Cardiac fibroblast (primary cell): ENCODE measurements around the gene PCBD2.
A peak's percentile ranks its signal among the peaks of the same experiment; 100 is the strongest.
"Not testable (repeated sequence)": the region's sequence is repeated elsewhere in the genome, so short reads cannot be mapped to it uniquely, and the experiment has no call there.

Experiments
- DNase-seq, 2 donors: peaks; one replicate each; pipeline versions ENCODE4 v3.0.0 to v3.0.0-alpha.2; 2010; ENCODE audit warnings: low read depth in 2 of 2
- H3K4me3 ChIP-seq, 2 donors: replicated peaks in 1 of 2; 1 replicate in 1 of 2; 2 replicates in 1 of 2; pipeline ENCODE4 v1.5.1; 2011; ENCODE audit warnings: low read depth in 2 of 2, low read length in 2 of 2, mild to moderate bottlenecking in 2 of 2, moderate library complexity in 1 of 2
- TF ChIP-seq, protein P1 (sequence below): IDR thresholded peaks from one replicate; pipeline ENCODE4 v1.5.1; 2011; ENCODE audit warnings: low read depth, mild to moderate bottlenecking, low read length, inconsistent platforms

The PCBD2 gene

DNA sequence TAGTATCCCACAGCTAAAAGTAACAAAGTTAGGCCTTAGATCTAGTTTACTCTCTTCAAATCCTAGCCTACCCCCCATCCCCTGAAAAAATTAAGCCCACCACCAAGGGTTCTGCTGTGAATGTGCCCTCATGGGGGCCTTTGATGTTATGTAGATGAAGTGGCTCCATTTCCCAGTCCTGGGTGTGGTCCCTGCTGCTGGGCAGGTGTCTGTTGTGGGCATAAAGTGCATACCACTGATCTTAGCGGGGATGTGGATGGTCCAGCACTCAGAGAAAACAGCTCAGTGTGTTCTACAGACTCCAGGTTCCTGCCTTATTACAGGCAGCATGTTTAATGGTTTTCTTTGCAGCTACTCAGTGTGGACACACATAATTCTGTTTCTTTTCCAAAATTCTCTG, 1.9 kb downstream of the PCBD2 start:
- DNase-seq, result no peak
- TF ChIP-seq, protein P1, sequence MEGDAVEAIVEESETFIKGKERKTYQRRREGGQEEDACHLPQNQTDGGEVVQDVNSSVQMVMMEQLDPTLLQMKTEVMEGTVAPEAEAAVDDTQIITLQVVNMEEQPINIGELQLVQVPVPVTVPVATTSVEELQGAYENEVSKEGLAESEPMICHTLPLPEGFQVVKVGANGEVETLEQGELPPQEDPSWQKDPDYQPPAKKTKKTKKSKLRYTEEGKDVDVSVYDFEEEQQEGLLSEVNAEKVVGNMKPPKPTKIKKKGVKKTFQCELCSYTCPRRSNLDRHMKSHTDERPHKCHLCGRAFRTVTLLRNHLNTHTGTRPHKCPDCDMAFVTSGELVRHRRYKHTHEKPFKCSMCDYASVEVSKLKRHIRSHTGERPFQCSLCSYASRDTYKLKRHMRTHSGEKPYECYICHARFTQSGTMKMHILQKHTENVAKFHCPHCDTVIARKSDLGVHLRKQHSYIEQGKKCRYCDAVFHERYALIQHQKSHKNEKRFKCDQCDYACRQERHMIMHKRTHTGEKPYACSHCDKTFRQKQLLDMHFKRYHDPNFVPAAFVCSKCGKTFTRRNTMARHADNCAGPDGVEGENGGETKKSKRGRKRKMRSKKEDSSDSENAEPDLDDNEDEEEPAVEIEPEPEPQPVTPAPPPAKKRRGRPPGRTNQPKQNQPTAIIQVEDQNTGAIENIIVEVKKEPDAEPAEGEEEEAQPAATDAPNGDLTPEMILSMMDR, result no peak
- H3K4me3 ChIP-seq, result no peak overlapping the region

GRCh38 chr5:134910752-134911151, 5.8 kb downstream of the PCBD2 start:
- DNase-seq, H3K4me3 ChIP-seq: not testable (repeated sequence)

- DNase-seq, result no peak
- TF ChIP-seq, protein P1, result no peak
- no peak overlapping the region for H3K4me3 ChIP-seq
Measured at GRCh38 chr5:134911285-134912206, 6.6 kb downstream of the PCBD2 start.

- no peak overlapping the region for H3K4me3 ChIP-seq
- TF ChIP-seq, protein P1, result no peak
- no peak for DNase-seq
Measured at GRCh38 chr5:134913254-134913653, 8.3 kb downstream of the PCBD2 start.

DNA sequence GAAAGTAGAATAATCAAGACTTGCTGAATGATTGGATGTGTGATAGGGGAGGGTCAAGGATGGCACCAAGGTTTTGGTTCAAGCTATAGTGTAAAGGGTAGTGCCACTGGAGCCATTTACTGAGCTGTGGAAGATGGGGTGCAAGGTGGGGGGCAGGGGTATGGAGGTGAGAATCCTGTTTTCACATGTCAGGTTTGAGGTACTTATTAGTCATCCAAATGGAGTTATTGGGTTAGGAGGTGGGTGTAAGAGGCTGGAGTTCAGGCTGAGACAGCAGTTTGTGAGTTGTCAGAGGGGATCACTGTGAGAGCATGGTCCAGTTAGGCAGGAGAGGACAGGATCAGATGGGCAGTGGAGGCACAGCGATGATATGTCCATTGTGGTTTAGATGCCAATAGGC, 8.9 kb downstream of the PCBD2 start:
- TF ChIP-seq, protein P1, result no peak
- DNase-seq, result no peak
- no peak overlapping the region for H3K4me3 ChIP-seq

GRCh38 chr5:134917070-134917815, 12.3 kb downstream of the PCBD2 start:
- TF ChIP-seq, protein P1, result peak; percentile 20
- DNase-seq, result no peak
- H3K4me3 ChIP-seq, result no peak overlapping the region

DNA sequence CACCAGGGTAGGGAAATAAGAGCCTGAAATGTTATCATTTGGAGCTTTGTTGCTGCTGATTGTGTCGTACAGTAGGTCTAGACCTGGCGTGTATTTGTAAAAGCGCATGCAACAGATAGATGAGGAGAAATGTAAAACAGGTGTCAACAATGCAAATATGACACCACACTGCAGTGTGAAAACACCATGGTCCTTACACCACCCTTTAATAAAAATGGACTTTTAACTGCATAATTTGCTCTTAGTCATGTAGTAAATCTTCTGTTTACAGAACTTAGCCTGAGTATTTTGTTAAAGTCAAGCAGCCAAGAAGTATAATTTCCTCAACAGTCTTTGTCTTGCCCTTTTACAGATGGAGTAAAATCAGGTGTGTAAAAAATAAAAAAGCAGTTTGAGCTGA, 13.9 kb downstream of the PCBD2 start:
- TF ChIP-seq, protein P1, result no peak

More for the DNA sequence above, 13.9 kb downstream of the PCBD2 start:
- no peak overlapping the region for H3K4me3 ChIP-seq
- DNase-seq, result no peak
